Muscle of back (tissue), 11 donors: ENCODE measurements around the gene SLC9A7. TPM values are rescaled to one million over a fixed set of nuclear protein-coding genes. Genes with fewer than 3 reads are reported as not detected.

Experiments
- DNase-seq, 3 donors: peaks; one replicate each; pipeline versions ENCODE4 v3.0.0 to v3.0.0-alpha.2; 2013
- polyA plus RNA-seq, 10 donors: library from polyadenylated mRNA; unstranded; fragments of 120-200 nt; gene quantifications; one replicate each; pipeline ENCODE4 v1.2.1, GENCODE V29; 2013; ENCODE audit not compliant: insufficient read length in 10 of 10

SLC9A7 gene
- polyA plus RNA-seq, 10 donors, result 5.1 to 11.1 (median 6.0) TPM

DNA sequence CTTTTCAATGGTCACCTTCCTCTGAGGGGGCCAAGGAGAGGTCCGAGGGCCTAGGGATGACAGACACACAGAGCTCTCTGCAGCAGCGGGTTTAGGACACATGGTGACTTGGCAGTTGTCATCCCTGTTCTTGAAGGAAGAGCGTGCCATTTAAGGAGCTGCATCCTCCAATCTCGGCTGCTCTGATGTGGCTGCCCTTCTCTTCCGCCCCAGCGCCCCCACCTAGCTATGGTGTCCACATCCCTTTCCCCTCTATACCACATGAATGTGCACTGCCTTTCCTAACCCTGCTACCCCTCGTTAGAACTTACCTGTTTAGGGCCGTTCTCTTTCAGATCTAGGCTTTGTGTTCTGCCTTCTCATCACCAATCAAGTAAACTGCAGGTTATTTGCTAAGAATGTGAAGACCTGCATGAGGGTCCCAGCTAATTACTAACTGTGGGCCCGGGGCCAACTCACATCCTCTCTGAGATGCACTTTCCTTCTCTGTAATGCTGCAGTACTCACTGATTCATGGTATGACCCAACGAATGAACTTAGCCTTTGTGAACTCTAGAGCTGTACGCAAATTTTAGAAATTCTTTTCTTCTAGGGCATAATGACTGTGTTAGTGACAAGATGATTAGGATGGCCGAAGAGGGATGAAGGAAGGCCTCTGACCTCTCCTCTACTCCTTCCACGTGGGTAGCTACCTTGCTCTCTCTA, 147.1 kb downstream of the SLC9A7 start:
- DNase-seq, result no peak

DNA sequence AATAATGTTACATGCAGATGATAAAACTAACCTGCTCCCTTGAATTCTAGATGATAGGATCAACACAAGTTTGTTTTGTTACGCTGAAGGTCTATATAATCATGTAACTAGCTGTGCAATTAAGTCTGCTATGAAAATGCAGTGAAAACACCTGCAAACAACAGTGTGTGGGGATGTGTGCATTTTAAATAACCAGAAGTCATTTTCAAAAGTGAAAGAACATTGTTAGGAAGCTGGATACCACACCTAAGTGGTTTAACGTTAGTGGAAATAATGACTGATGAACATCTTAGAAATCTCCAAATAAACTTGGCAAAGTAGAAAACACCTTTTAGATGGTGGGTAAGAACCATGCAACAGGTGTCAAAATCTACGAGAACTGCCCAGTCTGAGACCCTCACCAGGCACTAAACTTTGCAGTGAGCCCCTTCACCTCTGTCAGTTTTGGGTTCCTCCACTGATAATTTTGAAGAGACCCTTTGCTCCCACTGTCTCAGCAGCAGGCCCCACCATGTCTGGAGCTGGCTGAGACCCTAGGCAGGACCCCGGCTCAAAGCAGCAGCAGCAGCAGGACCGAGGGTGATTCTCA, 148.8 kb downstream of the SLC9A7 start:
- no peak for DNase-seq

DNA sequence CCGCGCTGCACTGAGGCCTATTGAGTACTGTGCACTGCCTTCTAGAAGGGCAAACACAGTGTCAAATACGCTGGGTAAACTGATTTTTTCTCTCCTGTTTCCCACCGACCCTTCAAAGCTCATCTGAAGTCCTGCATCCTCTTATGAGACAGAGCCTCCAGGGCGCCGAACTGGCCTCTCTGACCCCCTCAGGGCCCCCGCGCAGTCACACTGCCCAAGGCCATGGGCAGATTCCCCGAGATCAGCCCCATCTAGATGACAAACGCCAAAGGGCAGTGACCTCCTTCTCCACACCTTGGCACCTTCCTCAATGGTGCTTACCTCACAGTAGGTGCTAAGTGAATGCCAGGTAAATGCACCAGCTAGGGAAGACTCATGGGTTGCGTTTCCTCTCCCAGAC, 151.0 kb downstream of the SLC9A7 start:
- DNase-seq, result no peak

DNA sequence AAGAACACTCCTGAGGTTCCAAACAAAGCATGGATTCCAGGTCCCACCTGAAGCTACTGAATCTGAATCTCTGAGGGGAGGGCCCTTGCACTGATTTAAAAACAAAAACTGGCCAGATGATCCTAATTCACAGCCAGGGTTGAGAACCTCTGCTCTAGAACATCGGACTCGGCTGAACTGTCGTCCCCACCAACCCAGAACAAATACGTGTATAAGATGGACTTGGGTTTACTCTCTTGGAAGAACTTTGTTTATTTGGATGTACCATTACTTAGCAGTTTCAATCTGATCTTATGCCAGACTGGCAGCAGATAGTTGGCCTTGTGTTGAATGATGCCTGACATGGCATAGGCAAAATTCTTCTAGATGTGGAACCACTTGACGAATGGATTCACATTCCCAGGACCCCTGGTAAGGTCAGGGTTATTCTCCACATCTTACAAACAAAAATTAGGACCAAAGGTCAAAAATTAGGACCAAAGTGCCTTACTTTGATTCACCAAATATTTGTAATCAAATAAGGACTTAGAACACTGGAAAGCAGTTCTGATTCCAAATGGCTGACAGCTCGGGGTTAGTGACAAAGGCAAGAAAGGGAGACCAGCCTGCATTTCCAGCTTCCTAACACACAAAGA, 156.3 kb downstream of the SLC9A7 start:
- DNase-seq, result no peak

DNA sequence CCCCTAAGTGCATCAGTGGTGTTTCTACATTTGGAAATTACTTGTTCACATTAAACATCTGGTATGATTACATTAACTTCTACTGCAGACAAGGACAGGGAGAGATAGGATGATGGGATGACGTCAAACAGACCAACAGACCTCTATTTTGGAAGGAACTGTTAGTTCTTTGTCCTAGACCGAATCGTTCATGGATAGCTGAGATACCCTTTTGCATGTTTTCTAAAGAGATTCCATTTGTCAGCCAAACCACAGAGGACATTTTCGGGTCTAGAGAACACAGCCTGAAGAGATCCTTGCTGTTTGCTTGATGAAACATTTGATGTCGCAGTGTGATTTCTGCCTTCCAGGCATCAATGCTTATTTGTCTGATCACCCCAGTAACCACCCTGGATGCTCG, 157.6 kb downstream of the SLC9A7 start:
- no peak for DNase-seq

DNA sequence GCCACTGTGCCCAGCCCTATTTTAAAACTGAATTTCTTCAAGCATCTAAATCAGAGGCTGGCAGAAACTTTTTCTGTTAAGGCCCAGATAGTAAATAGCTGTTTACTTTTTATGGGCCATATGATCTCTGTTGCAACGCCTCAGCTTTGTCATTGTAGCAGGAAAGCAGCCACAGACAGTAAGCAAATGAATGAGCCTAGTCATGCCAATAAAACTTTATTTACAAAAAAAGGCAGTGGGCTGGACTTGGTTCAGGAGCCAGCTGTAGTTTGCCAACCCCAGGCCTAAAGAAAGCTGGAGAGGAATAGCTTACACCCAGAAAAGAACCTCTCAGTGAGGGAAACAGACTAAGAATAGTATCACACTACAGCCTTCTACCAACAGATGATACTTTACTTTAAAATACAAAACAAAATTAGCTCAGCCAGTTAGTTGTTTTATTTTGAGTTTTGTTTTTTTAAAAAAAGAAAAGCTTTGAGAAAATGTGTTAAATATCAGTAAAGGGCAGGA, 159.8 kb downstream of the SLC9A7 start:
- DNase-seq, result no peak

DNA sequence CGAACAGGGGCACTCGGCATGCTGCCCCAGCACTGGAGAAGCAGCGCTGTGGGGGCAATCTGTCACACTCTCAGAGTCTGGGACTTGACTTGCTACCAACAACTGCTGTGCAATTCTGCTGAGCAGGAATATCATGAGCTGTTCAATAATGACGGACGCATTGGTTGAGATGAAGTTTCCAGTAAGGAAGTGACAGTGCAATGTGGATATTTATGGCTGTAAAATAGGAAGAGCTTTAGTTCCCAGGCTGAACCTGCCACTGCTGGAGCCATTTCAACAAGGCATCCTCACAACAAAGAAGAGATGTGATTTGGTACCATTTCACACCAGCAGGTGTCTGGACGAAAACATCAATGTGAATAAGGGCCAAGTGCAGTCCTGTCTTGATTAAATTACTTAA, 161.1 kb downstream of the SLC9A7 start:
- no peak for DNase-seq

DNA sequence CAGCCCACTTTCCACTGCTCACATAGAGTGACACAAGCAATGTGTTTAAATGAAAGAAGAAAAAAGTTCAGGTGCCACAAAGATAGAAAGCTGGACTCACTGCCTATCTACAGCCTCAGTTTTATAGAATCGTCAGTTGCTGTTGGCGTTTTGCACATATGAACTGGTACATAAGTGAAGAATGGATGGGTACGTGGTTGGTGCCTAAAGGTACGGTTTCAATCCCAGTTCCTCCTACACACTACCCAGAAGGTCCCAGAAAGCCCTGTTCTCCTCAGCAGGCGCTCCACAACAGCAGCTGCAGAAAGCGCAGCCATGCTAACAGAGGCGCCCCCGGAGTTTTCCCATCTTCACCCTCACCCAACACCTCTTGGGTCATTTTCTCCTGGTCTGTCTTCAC, 161.7 kb downstream of the SLC9A7 start:
- DNase-seq, result no peak

DNA sequence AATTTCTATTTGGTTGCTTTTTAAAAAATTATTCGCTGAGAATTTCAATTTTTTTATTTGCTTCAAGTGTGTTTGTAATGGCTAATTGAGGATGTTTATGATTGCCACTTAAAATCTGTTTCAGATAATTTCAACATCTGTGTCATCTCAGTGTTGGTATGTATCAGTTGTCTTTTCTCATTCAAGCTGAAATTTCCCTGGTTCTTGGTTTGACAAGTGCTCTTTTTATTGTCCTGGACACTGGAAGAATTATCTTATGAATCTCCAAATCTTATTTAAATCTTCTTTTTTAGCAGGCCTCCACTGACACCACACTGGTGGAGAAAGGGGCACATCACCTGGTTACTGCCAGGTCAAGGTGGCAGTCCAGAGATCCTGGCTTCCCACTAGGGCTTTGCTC, 163.8 kb downstream of the SLC9A7 start:
- no peak for DNase-seq

DNA sequence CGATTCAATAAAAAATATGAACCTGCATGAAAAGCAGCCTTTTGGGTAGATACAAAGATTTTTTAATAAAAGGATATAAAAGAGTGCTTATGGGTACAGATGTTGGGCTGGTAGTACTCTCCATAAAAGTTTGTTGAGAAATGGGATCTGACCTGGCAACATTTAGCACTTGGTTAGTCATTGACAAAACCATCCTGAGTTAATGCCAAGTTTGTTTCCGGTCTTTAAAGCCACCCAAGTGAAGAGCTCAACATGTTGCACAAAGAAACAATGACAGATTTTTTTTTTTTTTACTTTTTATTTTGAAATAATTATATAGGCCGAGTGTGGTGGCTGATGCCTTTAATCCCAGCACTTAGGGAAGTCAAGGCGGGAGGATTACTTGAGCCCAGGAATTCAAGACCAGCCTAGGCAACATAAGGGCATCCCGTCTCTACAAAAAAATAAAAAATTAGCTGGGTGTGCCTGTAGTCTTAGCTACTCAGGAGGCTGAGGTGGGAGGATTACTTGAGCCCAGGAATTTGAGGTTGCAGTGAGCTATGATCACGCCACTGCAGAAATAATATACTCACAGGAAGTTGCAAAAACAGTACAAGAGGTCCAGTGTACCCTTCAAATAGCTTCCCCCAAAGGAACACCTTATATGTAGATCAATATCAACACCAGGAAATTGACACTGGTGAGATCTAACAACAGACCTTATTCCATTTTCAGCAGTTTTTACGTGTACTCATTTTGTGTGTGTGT, 168.8 kb downstream of the SLC9A7 start:
- no peak for DNase-seq

DNA sequence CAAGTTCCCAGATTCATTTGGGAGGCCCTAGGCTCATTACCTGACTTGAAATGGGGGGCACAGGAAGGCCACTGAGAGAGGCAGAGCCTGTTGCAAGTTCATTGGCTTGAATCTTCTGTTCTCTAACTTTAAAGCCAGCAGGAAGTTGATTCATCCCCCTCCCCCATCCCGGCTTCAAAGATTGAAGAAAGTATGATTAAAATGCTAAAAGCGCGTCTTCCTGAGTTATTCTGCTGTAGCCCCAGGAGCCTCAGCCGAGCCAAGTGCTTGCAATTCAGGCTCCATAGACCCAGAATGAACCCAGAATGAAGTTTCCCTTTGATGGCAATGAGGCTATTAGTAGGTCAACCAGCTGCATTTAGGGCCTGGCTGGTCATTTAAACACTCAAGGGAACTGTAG, 170.7 kb downstream of the SLC9A7 start:
- peak; percentile 30 to 62 (median 58) for DNase-seq

DNA sequence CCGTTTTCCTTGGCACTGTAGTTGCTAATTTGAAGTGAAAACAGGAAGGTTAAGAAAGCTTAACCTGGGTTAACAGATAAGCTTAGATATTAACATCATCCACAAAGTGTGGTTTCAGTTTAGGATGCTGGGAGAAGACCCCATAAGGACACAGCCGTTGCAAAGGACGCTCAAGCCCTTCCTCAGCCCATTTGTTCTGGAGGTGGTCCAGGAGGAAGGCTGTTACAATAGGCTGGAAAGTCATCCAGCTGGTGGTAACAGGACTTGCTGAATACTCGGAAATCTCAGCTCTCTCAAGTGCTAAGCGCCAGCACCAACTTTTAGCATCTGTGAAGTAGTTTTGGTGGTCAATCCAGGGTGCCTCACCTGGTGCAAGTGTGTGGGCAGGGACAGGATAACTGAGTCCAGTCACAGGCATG, 171.2 kb downstream of the SLC9A7 start:
- DNase-seq, result peak in 2 of 3 donors; percentile 35 to 60

DNA sequence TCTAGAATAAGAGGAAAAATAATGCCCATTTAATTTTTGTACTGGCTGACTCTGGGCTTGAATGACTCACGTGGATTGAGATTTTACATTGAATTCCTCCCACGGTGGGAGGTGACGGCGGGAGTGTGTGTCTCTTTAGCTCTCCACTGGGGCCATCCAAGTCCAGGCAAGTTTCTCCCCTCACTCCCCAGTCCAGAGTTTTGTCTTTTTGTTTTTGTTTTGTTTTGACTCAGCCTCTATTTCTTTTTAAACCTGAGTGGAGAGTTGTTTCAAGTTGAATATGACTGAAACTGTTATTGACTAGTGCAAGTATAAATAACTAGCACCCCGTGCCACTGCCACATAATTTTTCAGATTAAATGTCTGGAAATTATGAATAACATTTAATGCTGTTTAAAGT, 171.8 kb downstream of the SLC9A7 start:
- DNase-seq, result no peak

DNA sequence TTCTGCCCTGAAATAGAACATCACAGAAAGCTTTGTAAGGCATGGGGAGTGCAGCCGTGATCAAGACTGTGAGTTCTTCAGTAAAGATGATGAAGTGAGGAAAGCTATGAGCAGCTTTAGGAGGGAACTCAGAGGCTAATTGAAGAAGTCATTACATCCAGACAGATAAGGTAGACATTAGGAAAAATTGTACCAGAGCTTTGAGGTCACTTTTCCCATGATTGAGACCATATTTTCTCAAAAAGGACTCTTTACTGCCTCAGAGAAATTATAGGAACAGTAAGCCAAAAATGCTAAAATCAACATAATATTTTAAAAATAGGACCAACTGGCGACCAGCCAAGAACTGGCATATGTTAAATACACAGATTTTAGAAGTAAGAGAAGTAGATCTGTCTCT, 174.2 kb downstream of the SLC9A7 start:
- no peak for DNase-seq

DNA sequence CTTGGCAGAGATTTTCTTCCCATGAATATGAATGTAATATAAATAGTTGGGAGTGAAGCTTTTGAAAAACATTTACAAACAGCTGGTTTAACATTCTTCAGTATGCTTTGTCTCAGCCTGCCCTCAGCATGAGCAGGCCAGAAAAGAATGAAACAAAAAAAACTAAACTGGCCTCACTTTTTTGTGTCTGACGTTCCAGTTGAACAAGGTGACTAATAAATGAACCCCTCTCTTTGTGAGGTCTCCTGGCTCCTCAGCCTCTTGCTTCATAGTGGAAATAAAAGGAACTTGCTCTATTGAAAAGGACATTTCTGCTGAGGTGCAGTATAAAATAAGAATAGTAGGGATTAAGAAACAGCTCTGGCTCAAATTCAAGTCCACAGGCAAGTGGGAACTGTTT, 176.0 kb downstream of the SLC9A7 start:
- DNase-seq, result peak in 1 of 3 donors; percentile 69

DNA sequence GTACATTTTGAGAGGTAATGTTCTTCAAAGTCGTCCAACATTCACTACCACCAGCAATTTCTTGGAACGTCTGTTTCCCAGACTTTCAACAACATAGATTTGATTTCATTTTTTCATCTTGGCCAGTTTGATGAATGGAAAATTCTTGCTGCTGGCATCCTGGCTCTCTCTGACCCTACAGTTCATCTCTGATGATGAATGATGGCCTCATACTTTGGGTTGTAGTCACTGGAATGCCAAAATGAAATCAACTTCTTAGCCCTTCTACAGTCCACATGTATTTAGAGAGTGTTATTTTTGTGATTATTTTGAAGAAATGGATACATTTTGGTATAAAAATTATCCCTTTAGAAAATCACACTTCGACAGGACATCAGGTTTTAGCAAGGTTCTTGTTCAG, 176.6 kb downstream of the SLC9A7 start:
- DNase-seq, result no peak

DNA sequence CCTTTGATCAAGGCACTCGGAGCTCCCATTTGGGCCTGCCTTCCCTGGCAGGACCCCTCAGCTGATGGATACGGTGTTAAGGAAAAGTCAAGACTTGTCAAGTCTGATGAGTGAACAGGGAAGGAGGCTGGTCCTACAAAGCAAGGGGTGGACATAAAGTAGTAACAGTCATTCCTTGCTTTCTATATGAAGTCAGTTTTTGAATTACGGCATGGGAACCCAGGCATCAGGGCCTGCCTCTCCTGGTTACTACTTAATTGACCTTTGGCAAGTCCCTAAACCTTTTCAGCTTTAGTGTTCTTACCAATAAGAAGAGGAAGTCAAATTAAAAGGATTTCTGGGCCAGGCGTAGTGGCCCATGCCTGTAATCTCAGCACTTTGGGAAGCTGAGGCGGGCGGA, 178.3 kb downstream of the SLC9A7 start:
- DNase-seq, result no peak

DNA sequence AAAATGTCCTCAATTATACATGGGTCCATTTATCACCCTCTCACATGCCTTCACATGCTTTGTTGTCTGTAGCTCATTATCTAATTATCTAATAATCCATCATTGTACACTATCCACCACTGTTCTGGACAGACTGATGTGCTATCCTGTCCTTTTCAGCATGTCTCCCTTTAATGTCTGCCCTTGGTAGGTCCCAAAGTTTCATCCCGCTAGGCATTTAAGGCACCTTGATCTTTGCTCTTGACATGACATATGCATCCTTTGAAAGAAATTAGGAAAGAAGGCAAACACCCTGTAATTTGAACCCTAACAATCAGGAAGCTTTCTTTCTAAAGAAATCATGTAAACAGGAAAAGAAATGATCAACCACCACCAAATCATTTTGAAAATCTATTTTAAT, 179.7 kb downstream of the SLC9A7 start:
- no peak for DNase-seq

DNA sequence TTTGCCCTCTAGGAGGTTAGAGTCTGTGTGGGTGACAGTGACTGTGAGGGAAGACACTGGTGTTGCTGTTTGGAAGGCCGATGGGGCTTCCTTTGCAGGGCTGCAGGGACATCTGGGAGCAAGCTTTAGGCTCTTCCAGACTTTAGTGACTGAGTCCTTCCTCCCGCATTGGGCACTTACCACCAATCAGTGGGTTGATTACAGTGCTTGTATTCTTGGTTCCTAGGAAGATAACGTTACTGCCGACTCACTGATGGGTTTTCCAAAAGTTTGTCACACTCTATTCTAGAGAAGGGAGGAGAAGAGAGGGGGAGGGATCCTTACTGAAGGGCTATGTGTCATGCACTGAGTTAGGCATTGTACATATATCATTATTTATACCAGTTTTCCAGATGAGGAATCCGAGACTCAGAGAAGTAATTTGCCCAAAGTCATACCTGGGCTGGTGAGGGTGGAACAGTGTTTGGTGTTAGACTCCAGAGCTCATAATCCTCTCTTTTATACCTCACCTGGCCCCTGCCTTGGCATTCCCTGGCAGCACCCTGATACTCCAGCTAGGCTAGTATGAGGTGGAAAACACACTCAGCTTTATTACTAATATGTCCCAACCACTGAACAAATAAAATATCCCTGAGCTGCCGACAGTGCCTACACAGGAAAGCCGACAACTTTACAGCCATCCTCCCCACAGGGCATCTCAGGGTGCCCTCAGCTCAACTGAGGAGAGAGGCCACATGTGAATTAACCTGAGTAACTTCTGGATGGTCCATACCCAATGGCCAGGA, 181.5 kb downstream of the SLC9A7 start:
- no peak for DNase-seq

DNA sequence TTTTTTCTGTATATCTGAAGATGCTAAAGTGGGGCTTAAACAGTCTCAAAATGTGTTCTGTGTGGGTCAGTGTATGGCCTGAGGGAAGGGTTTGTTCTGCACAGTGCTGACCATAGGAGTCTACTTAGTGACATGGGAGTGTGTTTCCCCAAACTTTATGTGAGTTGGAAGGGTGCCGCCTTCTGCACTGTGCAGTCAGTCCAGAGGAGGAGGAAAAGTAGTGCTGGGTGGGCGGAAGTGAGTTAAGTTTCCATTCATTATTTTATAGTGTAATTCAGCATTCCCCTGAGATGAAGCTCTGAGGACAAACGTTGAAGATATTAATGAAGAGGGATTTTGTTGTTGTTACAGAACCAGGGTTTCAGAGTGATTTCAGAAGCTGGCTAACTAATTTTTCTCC, 182.5 kb downstream of the SLC9A7 start:
- DNase-seq, result peak in 2 of 3 donors; percentile 27 to 49

DNA sequence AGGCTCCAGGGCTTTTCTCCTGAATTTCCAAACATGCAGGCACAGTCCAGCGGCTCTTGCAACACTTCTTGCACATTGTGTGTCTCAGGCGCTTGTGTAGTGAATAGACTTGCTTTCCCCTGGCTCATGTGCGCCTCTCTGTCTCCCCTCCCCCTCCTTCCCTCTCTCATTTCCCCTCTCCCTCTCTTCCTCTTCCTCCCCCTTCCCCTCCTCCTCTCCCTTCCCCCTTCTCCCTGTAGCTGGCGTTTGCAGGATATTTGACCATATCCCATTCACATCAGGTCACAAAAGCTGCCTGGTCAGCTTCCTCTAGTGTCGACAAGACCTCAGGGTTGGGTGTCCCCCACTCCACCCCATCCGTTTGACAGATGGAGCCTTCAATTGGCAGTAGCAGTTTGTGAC, 182.9 kb downstream of the SLC9A7 start:
- DNase-seq, result peak in 1 of 3 donors; percentile 34

DNA sequence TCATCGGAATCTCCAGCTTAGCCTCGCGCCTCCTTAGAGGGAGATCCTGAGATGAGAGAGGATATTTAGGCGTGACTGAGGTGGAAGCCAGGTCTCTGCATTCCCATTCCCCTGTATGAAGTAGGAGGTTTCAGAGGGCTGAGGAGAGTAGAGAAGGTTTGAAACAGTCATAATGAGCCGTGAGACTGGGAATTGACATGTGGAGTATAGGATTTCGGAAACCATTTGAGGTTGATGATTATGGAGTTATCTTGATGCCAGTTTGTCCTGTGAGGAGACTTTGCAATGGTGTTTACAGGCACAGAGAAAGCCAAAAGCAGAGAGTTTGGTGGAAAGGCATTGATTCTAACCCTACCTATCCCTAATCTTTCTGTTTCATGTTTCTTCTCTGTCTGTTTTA, 183.3 kb downstream of the SLC9A7 start:
- DNase-seq, result no peak
